ENCODE data around the gene SLC22A5. TPM values are rescaled to one million over a fixed set of nuclear protein-coding genes. Genes with fewer than 3 reads are reported as not detected.

SLC22A5 gene
- total RNA-seq, 1 experiment from 2014 or later = 20.2 TPM

DNA sequence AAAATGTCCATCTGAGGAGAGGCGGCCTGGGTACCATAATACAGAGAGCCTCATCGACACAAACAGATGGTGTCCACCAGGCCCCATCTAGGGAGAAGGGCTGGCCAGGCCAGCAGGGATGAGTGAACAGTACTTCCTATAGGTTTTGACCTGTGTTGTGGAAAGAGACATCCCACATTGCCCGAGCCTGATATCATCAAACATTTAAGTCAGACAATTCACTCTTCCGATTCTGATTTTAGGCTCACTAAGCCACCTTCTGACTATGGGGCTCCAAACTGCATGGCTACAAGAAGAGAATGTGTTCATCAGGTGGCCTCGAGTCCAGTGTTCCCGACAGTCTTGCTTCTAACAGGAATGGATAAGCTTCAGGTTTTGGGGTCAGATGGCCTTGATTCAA, 38.9 kb downstream of the SLC22A5 start:
- H3K27ac Mint-ChIP-seq (ENCODE audit: unreplicated experiment) = no peak overlapping the region
- BruUV-seq (replicated peaks) = no TSS peak
- Histone ChIP-seq H3K9me3 (no peaks in the 10 kb centered on the region), H3K4me3 (ENCODE audit: low read depth, low read length) (no peak overlapping the region), H3K27me3 (replicated peaks; ENCODE audit: control insufficient read depth, insufficient read depth, low read length) (no peaks in the 10 kb centered on the region), H3K36me3 (ENCODE audit: control insufficient read depth, insufficient read depth, low read length) (no peaks in the 10 kb centered on the region), H3K4me1 (peaks cover 17% of the 10 kb centered on the region)
- no peaks in the 10 kb centered on the region for H3K36me3 Mint-ChIP-seq (ENCODE audit: insufficient read depth, unreplicated experiment)
- ChIA-PET POLR2A (no interaction called here), CTCF (no interaction called here)
- peaks cover 13% of the 10 kb centered on the region for H3K4me1 Mint-ChIP-seq (ENCODE audit: low read depth, unreplicated experiment)
- intact Hi-C loops (cut with micrococcal nuclease; ENCODE audit: unreplicated experiment) = no loop called here
- H3K9me3 Mint-ChIP-seq (ENCODE audit: unreplicated experiment) = no peaks in the 10 kb centered on the region
- TF ChIP-seq, protein P1, sequence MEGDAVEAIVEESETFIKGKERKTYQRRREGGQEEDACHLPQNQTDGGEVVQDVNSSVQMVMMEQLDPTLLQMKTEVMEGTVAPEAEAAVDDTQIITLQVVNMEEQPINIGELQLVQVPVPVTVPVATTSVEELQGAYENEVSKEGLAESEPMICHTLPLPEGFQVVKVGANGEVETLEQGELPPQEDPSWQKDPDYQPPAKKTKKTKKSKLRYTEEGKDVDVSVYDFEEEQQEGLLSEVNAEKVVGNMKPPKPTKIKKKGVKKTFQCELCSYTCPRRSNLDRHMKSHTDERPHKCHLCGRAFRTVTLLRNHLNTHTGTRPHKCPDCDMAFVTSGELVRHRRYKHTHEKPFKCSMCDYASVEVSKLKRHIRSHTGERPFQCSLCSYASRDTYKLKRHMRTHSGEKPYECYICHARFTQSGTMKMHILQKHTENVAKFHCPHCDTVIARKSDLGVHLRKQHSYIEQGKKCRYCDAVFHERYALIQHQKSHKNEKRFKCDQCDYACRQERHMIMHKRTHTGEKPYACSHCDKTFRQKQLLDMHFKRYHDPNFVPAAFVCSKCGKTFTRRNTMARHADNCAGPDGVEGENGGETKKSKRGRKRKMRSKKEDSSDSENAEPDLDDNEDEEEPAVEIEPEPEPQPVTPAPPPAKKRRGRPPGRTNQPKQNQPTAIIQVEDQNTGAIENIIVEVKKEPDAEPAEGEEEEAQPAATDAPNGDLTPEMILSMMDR (IDR thresholded peaks at IDR 0.05; ENCODE audit: insufficient read depth in 1 of 2, low read depth in 1 of 2, low read length in 1 of 2, severe bottlenecking in 1 of 2, unreplicated experiment in 1 of 2) = no peak
- no peak overlapping the region for H3K4me3 Mint-ChIP-seq (ENCODE audit: unreplicated experiment)
- DNase-seq = no peak
- H3K27me3 Mint-ChIP-seq (ENCODE audit: insufficient read depth, unreplicated experiment) = no peaks in the 10 kb centered on the region

DNA sequence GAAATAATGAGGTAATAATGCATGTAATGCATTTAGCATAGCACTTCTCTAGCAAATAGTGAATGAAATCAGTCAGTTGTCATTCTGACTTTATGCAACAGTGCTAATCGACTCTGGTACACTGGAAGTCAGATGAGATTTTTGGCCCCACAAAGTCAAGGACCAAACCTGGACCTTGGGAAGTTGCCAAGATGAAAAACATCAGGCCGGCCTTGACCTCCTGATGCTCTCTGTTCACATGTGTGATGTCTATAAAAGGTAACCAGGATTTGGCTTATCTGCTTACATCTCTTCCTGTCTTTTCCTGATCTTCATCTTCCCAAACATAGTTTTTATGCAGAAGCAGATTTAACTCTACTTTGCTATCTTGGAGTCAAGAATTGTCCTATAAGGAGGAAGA, 39.5 kb downstream of the SLC22A5 start:
- TF ChIP-seq, protein P1 (IDR thresholded peaks at IDR 0.05; ENCODE audit: insufficient read depth in 1 of 2, low read depth in 1 of 2, low read length in 1 of 2, severe bottlenecking in 1 of 2, unreplicated experiment in 1 of 2) = no peak
- H3K36me3 Mint-ChIP-seq (ENCODE audit: insufficient read depth, unreplicated experiment) = no peaks in the 10 kb centered on the region
- H3K27ac Mint-ChIP-seq (ENCODE audit: unreplicated experiment) = no peak overlapping the region
- H3K9me3 Mint-ChIP-seq (ENCODE audit: unreplicated experiment) = no peaks in the 10 kb centered on the region
- CTCF ChIA-PET = no interaction called here
- no peak for DNase-seq
- no TSS peak for BruUV-seq (replicated peaks)
- H3K36me3 ChIP-seq (ENCODE audit: control insufficient read depth, insufficient read depth, low read length) = no peaks in the 10 kb centered on the region
- peak overlapping the region; percentile 34 for H3K4me3 Mint-ChIP-seq (ENCODE audit: unreplicated experiment)
- no peaks in the 10 kb centered on the region for H3K27me3 Mint-ChIP-seq (ENCODE audit: insufficient read depth, unreplicated experiment)
- H3K4me1 Mint-ChIP-seq (ENCODE audit: low read depth, unreplicated experiment) = peaks cover 13% of the 10 kb centered on the region
- H3K4me1 ChIP-seq = peaks cover 17% of the 10 kb centered on the region
- intact Hi-C loops (cut with micrococcal nuclease; ENCODE audit: unreplicated experiment) = no loop called here
- POLR2A ChIA-PET = no interaction called here
- H3K4me3 ChIP-seq (ENCODE audit: low read depth, low read length) = no peak overlapping the region
- H3K27me3 ChIP-seq (replicated peaks; ENCODE audit: control insufficient read depth, insufficient read depth, low read length) = no peaks in the 10 kb centered on the region
- H3K9me3 ChIP-seq = no peaks in the 10 kb centered on the region

DNA sequence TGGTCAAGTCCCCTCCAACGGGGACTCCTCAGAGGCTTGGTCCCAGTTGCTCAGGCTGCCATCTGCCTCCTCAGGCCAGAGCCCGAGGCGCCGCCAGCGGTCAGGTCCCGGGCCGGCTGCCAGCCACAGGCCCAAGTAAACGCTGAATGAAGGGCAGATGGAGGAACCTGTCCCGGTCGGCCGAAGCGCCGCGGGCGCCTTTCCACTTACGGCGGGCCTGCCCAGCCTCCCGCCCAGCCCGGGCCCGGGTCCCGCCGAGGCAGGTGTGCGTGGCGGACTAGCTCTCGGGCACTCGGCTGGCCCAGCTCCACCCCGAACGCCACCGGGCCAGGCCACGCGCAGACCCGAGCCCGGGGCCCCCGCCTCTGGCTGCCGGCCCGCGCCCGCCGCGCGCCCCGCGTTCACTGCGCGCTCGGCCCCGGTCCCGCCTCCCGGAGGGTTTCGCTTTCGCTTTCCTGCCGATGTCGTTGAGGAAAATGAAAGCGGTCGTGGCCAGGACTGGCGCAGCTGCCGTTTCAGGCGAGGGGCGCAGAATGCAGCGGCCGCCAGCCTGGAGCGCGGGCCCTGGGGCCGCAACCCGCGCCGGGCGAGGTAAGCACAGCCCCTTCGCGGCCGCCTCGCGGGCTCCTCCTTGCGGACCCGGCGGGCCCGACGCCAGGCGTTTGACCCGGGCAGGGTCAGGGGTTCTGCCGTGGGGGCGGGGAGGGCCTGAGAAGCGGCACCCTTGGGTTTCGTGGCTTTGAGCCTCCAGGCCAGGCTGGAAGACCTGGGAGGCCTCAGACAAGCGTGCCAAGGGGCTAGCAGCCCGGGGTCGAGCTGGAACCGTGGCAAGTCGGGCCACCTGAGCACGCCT, 41.2 kb downstream of the SLC22A5 start:
- DNase-seq = peak; percentile 87 to 94
- H3K4me1 Mint-ChIP-seq (ENCODE audit: low read depth, unreplicated experiment) = peaks cover 23% of the 10 kb centered on the region
- ChIA-PET CTCF (interaction anchor here (0.5 to 1.6 kb wide), 10 partner anchors 12 to 275 kb away, joined by 3 to 6 read pairs (median 3); partner anchors contain the start of genes IRF1 and SLC22A5), POLR2A (interaction anchor here (0.7 to 1.0 kb wide), 4 partner anchors 80 to 172 kb away, joined by 3 to 6 read pairs (median 3); partner anchors contain the start of gene IRF1)
- Histone ChIP-seq H3K9me3 (no peaks in the 10 kb centered on the region), H3K27me3 (replicated peaks; ENCODE audit: control insufficient read depth, insufficient read depth, low read length) (no peaks in the 10 kb centered on the region), H3K4me3 (ENCODE audit: low read depth, low read length) (peak overlapping the region; percentile 72), H3K4me1 (peaks cover 31% of the 10 kb centered on the region), H3K36me3 (ENCODE audit: control insufficient read depth, insufficient read depth, low read length) (no peaks in the 10 kb centered on the region)
- H3K27ac Mint-ChIP-seq (ENCODE audit: unreplicated experiment) = peak overlapping the region; percentile 82
- no peaks in the 10 kb centered on the region for H3K36me3 Mint-ChIP-seq (ENCODE audit: insufficient read depth, unreplicated experiment)
- intact Hi-C loops (cut with micrococcal nuclease; ENCODE audit: unreplicated experiment) = loop anchor here (1.0 to 2.0 kb wide), 4 partner anchors 24 to 172 kb away; partner anchors contain the start of gene SLC22A5
- TF ChIP-seq, protein P1 (IDR thresholded peaks at IDR 0.05; ENCODE audit: insufficient read depth in 1 of 2, low read depth in 1 of 2, low read length in 1 of 2, severe bottlenecking in 1 of 2, unreplicated experiment in 1 of 2) = peak; percentile 85 to 87
- BruUV-seq (replicated peaks) = no TSS peak
- no peaks in the 10 kb centered on the region for H3K27me3 Mint-ChIP-seq (ENCODE audit: insufficient read depth, unreplicated experiment)
- H3K4me3 Mint-ChIP-seq (ENCODE audit: unreplicated experiment) = peak overlapping the region; percentile 78
- H3K9me3 Mint-ChIP-seq (ENCODE audit: unreplicated experiment) = no peaks in the 10 kb centered on the region
